ENCODE measurements around the gene ATP8B3. TPM values are rescaled to one million over a fixed set of nuclear protein-coding genes. Genes with fewer than 3 reads are reported as not detected.

ATP8B3 gene
- total and polyA plus RNA-seq, 2 experiments from 2014 or later: 2.1 to 6.0 TPM

DNA sequence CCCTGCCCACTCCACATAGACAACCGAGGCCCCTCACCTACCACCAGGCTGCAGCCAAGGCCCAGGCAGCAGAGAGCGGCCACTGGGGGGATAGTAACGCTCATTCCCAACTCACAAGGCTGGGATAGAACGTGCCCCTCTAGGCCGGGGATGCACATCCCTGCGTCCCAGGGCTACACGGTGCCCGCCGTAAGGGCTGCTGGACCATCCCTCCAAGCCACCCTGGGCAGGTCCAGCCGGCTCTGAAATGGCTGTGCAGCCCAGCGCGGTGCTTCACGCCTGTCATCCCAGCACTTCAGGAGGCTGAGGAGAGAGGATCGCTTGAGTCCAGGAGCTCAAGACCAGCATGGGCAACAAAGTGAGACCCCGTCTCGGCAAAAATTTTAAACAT, 33.0 kb upstream of the ATP8B3 start (continued):
- TF ChIP-seq ZNF462 (CRISPR knock-in tag; IDR thresholded peaks at IDR 0.05): no peak

- H4K20me1 ChIP-seq (replicated peaks; ENCODE audit: insufficient read depth): peaks cover 29% of the 10 kb centered on the region
- Mint-ChIP-seq H3K4me3 (no peak overlapping the region), H3K36me3 (ENCODE audit: low read depth) (no peaks in the 10 kb centered on the region; the same call in 2 of the 3 replicates), H3K27ac (no peak overlapping the region), H3K4me1 (peaks cover 25% of the 10 kb centered on the region), H3K9me3 (0 out of 3 replicates have a peak, but pooled peaks cover 2% of the 10 kb centered on the region), H3K27me3 (ENCODE audit: insufficient read depth, low read depth, poor library complexity) (peaks cover 21% of the 10 kb centered on the region)
- no peak overlapping the region for H3K4me3 ChIP-seq
- H3K27me3 ChIP-seq (ENCODE audit: insufficient read depth): no peaks in the 10 kb centered on the region
- H2AFZ ChIP-seq: no peak overlapping the region
- ATAC-seq (no peak), DNase-seq (ENCODE audit: low spot score) (no peak)
- peaks cover 3% of the 10 kb centered on the region; the same call in 1 of the 2 replicates for H3K4me1 ChIP-seq (ENCODE audit: insufficient read depth)
- H3K27ac ChIP-seq (ENCODE audit: low read depth): no peak overlapping the region
- peaks cover 84% of the 10 kb centered on the region for H3K79me2 ChIP-seq (replicated peaks; ENCODE audit: insufficient read depth)
- TF ChIP-seq JUNB (IDR thresholded peaks at IDR 0.05; ENCODE audit: unreplicated experiment): no peak
- no peak for TF ChIP-seq REST (IDR thresholded peaks at IDR 0.05; ENCODE audit: unreplicated experiment)
- no peaks in the 10 kb centered on the region for H3K9me2 ChIP-seq (ENCODE audit: insufficient read depth)
- H3K36me3 ChIP-seq (ENCODE audit: insufficient read depth): no peaks in the 10 kb centered on the region
- no peak overlapping the region for H3K4me2 ChIP-seq
- H3F3A ChIP-seq (replicated peaks; ENCODE audit: low read depth): peaks cover 10% of the 10 kb centered on the region; the same call in 1 of the 2 replicates
Observed at GRCh38 chr19:1844513-1845124, 32.5 kb upstream of the ATP8B3 start.

Measured in GM23338 (cell line).